HCT116 (cell line): ENCODE measurements around the gene BRK1.

Source experiments
- CEBPB ChIP-seq: IDR thresholded peaks from 2 replicates; pipeline ENCODE4 v1.6.1; 2012; ENCODE audit warnings: low read depth
- CTCF ChIP-seq, 3 experiments: fragments of 200-600 bp in 1 of 3; sonication (generic) in 1 of 3; IDR thresholded peaks in 2 of 3; conservative IDR thresholded peaks in 1 of 3; 2 replicates each; pipeline ENCODE4 v1.5.1; 2012 to 2017; ENCODE audit warnings: low read depth in 2 of 3, low read length in 2 of 3, antibody characterized with exemption in 1 of 3, borderline replicate concordance in 1 of 3, control low read depth in 1 of 3, mild to moderate bottlenecking in 1 of 3, mixed read lengths in 1 of 3, mixed run types in 1 of 3, moderate library complexity in 1 of 3; ENCODE audit not compliant: insufficient read depth in 1 of 3
- ELF1 ChIP-seq: IDR thresholded peaks from 2 replicates; pipeline ENCODE4 v1.6.1; 2012; ENCODE audit warnings: low read depth, borderline replicate concordance
- FOSL1 ChIP-seq: IDR thresholded peaks from 2 replicates; pipeline ENCODE4 v1.6.1; 2012; ENCODE audit warnings: low read depth
- MAX ChIP-seq: IDR thresholded peaks from 2 replicates; pipeline ENCODE4 v1.6.1; 2012
- POLR2A ChIP-seq: IDR thresholded peaks from 2 replicates; pipeline ENCODE4 v1.7.0; 2011; ENCODE audit warnings: borderline replicate concordance; ENCODE audit not compliant: insufficient read depth, insufficient read length; ENCODE audit errors: extremely low read depth
- POLR2AphosphoS5 ChIP-seq: IDR thresholded peaks from 2 replicates; pipeline ENCODE4 v1.6.1; 2011; ENCODE audit warnings: mild to moderate bottlenecking, low read depth, low read length, moderate library complexity
- YY1 ChIP-seq: IDR thresholded peaks from 2 replicates; pipeline ENCODE4 v1.6.1; 2011; ENCODE audit warnings: low read length, low read depth, moderate library complexity, mild to moderate bottlenecking; ENCODE audit not compliant: insufficient replicate concordance; ENCODE audit errors: extremely low read depth

GRCh38 chr3:10173926-10174435 lies 58.5 kb downstream of the BRK1 start:
- TF ChIP-seq CTCF (IDR thresholded peaks at IDR 0.05 in 2 of 3, conservative IDR thresholded peaks at IDR 0.05 in 1 of 3; ENCODE audit: borderline replicate concordance in 1 of 3, insufficient read depth in 1 of 3, low read depth in 2 of 3, low read length in 2 of 3) (no peak), POLR2AphosphoS5 (no peak), YY1 (no peak), POLR2A (no peak), ELF1 (no peak), MAX (no peak), CEBPB (no peak), FOSL1 (no peak)
